CD4-positive, alpha-beta T cell (primary cell): ENCODE measurements around the gene NOCT. TPM values are rescaled to one million over a fixed set of nuclear protein-coding genes. Genes with fewer than 3 reads are reported as not detected.

ENCODE experiments used
- ATAC-seq: fragments of 200-7000 bp; cut with Tn5 transposase; one replicate; pipeline ENCODE4 v1.10.0; 2022; ENCODE audit warnings: mild to moderate bottlenecking; ENCODE audit not compliant: poor library complexity
- CTCF ChIA-PET: fragments of 350-600 bp; sonication (Branson Sonifier 250); formaldehyde crosslinking; loops from one replicate; lab custom pipeline; 2021; ENCODE audit warnings: antibody characterized with exemption, inconsistent platforms; lab: Charles Lee
- POLR2A ChIA-PET: fragments of 350-600 bp; sonication (Branson Sonifier 250); formaldehyde crosslinking; loops from one replicate; lab custom pipeline; 2021; ENCODE audit warnings: antibody characterized with exemption, inconsistent platforms; lab: Charles Lee
- DNase-seq, 14 experiments: peaks; one replicate each; pipeline ENCODE4 v3.0.0-alpha.2; 2013 to 2020; ENCODE audit warnings: mixed read lengths in 2 of 14
- H3K27ac ChIP-seq, 2 donors: one replicate each; pipeline versions ENCODE4 v1.5.1 to v1.7.0; 2013; ENCODE audit warnings: low read length in 2 of 2, low read depth in 1 of 2, mild to moderate bottlenecking in 1 of 2
- H3K27me3 ChIP-seq, 2 experiments: 1 replicate in 1 of 2; 2 replicates in 1 of 2; pipeline versions ENCODE4 v1.6.1 to v1.7.0; 2013; ENCODE audit warnings: low read length in 2 of 2, control low read depth in 1 of 2, mild to moderate bottlenecking in 1 of 2, moderate library complexity in 1 of 2; ENCODE audit not compliant: insufficient read depth in 2 of 2, control insufficient read depth in 1 of 2
- H3K36me3 ChIP-seq: one replicate; pipeline ENCODE4 v1.6.1; 2013; ENCODE audit warnings: low read length, control low read depth; ENCODE audit not compliant: insufficient read depth
- H3K4me1 ChIP-seq: one replicate; pipeline ENCODE4 v1.6.1; 2013; ENCODE audit warnings: low read length, control low read depth; ENCODE audit not compliant: insufficient read depth
- H3K4me3 ChIP-seq: one replicate; pipeline ENCODE4 v1.5.1; 2013; ENCODE audit warnings: mild to moderate bottlenecking, low read length, moderate library complexity
- H3K9me3 ChIP-seq, 2 experiments: 1 replicate in 1 of 2; 2 replicates in 1 of 2; pipeline versions ENCODE4 v1.6.1 to v1.7.0; 2013; ENCODE audit warnings: low read length in 2 of 2, mild to moderate bottlenecking in 2 of 2, control low read depth in 1 of 2, moderate library complexity in 1 of 2; ENCODE audit not compliant: control insufficient read depth in 1 of 2, insufficient read depth in 1 of 2
- H3K27ac Mint-ChIP-seq: one replicate; pipeline ENCODE4 v1.8.0; 2020; ENCODE audit warnings: mixed read lengths
- H3K27me3 Mint-ChIP-seq: one replicate; pipeline ENCODE4 v1.8.0; 2021; ENCODE audit warnings: mixed read lengths
- H3K36me3 Mint-ChIP-seq: one replicate; pipeline ENCODE4 v1.8.0; 2021; ENCODE audit warnings: low read depth, mixed read lengths
- H3K4me1 Mint-ChIP-seq: one replicate; pipeline ENCODE4 v1.8.0; 2021; ENCODE audit warnings: low read depth, mixed read lengths
- H3K4me3 Mint-ChIP-seq: one replicate; pipeline ENCODE4 v1.8.0; 2020; ENCODE audit warnings: mild to moderate bottlenecking, mixed read lengths
- H3K9me3 Mint-ChIP-seq: one replicate; pipeline ENCODE4 v1.8.0; 2020; ENCODE audit warnings: mixed read lengths
- CTCF ChIP-seq: fragments of 200-600 bp; IDR thresholded peaks from one replicate; pipeline ENCODE4 v1.8.0; 2022; ENCODE audit warnings: antibody characterized with exemption, mild to moderate bottlenecking
- intact Hi-C, 2 experiments: fragments of 100-400 bp; cut with DNase I in 1 of 2; cut with micrococcal nuclease in 1 of 2; formaldehyde crosslinking; loops; one replicate each; pipeline versions ENCODE4 v1.15.1 to v1.9.0; 2023 to 2025; cut with DNase I, micrococcal nuclease
- total RNA-seq, 174 experiments: library from RNA in 2 of 174; stranded (reverse) in 2 of 174; gene quantifications; one replicate each; pipeline ENCODE4 v1.2.3 and lab custom pipeline; 2021 to 2026

The NOCT gene
- total RNA-seq, 2 experiments from 2014 or later: 13.7 to 15.8 TPM

- peaks cover 2% of the 10 kb centered on the region for H3K27me3 Mint-ChIP-seq
- DNase-seq: no peak
- no peaks in the 10 kb centered on the region for H3K9me3 Mint-ChIP-seq
- no peak overlapping the region for H3K4me3 Mint-ChIP-seq
- no peak overlapping the region for H3K27ac ChIP-seq
- no peak overlapping the region for H3K27ac Mint-ChIP-seq
- no peaks in the 10 kb centered on the region for H3K36me3 Mint-ChIP-seq
- H3K4me1 ChIP-seq: no peaks in the 10 kb centered on the region
- no peak for TF ChIP-seq CTCF
- no peaks in the 10 kb centered on the region for H3K9me3 ChIP-seq
- ChIA-PET POLR2A (no interaction called here), CTCF (no interaction called here)
- peaks cover 0 to 2% of the 10 kb centered on the region in 2 experiments for H3K27me3 ChIP-seq
- H3K36me3 ChIP-seq: no peaks in the 10 kb centered on the region
- no peak for ATAC-seq
- intact Hi-C loops: no loop called here
- H3K4me1 Mint-ChIP-seq: no peaks in the 10 kb centered on the region
- H3K4me3 ChIP-seq: no peak overlapping the region
Observed at GRCh38 chr4:138975225-138975624, 40.4 kb upstream of the NOCT start.

GRCh38 chr4:138976526-138976925 is 39.1 kb upstream of the NOCT start:
- Mint-ChIP-seq H3K36me3 (no peaks in the 10 kb centered on the region), H3K4me3 (no peak overlapping the region), H3K27me3 (peaks cover 4% of the 10 kb centered on the region), H3K9me3 (no peaks in the 10 kb centered on the region), H3K4me1 (no peaks in the 10 kb centered on the region), H3K27ac (no peak overlapping the region)
- Histone ChIP-seq H3K9me3 (no peaks in the 10 kb centered on the region), H3K4me1 (no peaks in the 10 kb centered on the region), H3K27ac (no peak overlapping the region), H3K4me3 (no peak overlapping the region), H3K36me3 (no peaks in the 10 kb centered on the region), H3K27me3 (peaks cover 0 to under 1% of the 10 kb centered on the region in 2 experiments)
- no peak for TF ChIP-seq CTCF
- ATAC-seq: no peak
- intact Hi-C loops: no loop called here
- POLR2A ChIA-PET: no interaction called here
- CTCF ChIA-PET: no interaction called here
- no peak for DNase-seq

- Mint-ChIP-seq H3K36me3 (no peaks in the 10 kb centered on the region), H3K4me1 (no peaks in the 10 kb centered on the region), H3K4me3 (no peak overlapping the region), H3K27ac (no peak overlapping the region), H3K27me3 (peaks cover 4% of the 10 kb centered on the region), H3K9me3 (no peaks in the 10 kb centered on the region)
- ChIA-PET CTCF (no interaction called here), POLR2A (interaction anchor here (0.6 kb wide), 1 partner anchor 1338 kb away, joined by 3 read pairs; no protein-coding TSS in a partner anchor)
- no peak for ATAC-seq
- peak in 3 of 14 experiments; percentile 3 to 17 (median 11) for DNase-seq
- TF ChIP-seq CTCF: no peak
- no peaks in the 10 kb centered on the region for H3K36me3 ChIP-seq
- H3K27me3 ChIP-seq: no peaks in the 10 kb centered on the region
- H3K4me1 ChIP-seq: no peaks in the 10 kb centered on the region
- H3K9me3 ChIP-seq: no peaks in the 10 kb centered on the region
- no peak overlapping the region for H3K27ac ChIP-seq
- intact Hi-C loops: no loop called here
- H3K4me3 ChIP-seq: no peak overlapping the region
Observed at GRCh38 chr4:138977524-138977923, 38.1 kb upstream of the NOCT start.
